Caco-2 (cell line): Measurements from ENCODE around the gene ZNF691. TPM values are rescaled to one million over a fixed set of nuclear protein-coding genes. Genes with fewer than 3 reads are reported as not detected.
A peak's percentile ranks its signal among the peaks of the same experiment; 100 is the strongest.

Experiments used
- BruUV-seq: library from RNA; stranded (reverse); fragments of 400-500 nt; replicated peaks from 2 replicates; lab custom pipeline; 2021; lab: Mats Ljungman, UMichigan
- CTCF ChIA-PET: fragments of 300-600 bp; sonication (Branson Sonifier 250); formaldehyde crosslinking; loops from one replicate; lab custom pipeline; 2022; ENCODE audit warnings: antibody characterized with exemption; lab: Charles Lee
- POLR2A ChIA-PET: fragments of 300-600 bp; sonication (Branson Sonifier 250); formaldehyde crosslinking; loops from one replicate; lab custom pipeline; 2022; ENCODE audit warnings: antibody characterized with exemption; lab: Charles Lee
- DNase-seq, 2 experiments: peaks; one replicate each; pipeline versions ENCODE4 v3.0.0 to v3.0.0-alpha.2; 2020 to 2022
- H3K27me3 ChIP-seq: replicated peaks from 2 replicates; pipeline ENCODE4 v1.6.0; 2011; ENCODE audit warnings: low read length; ENCODE audit not compliant: control insufficient read depth, insufficient read depth
- H3K36me3 ChIP-seq: 2 replicates; pipeline ENCODE4 v1.5.1; 2011; ENCODE audit warnings: low read length; ENCODE audit not compliant: control insufficient read depth, insufficient read depth
- H3K4me1 ChIP-seq: fragments of 250-450 bp; sonication (Bioruptor Pico); 2 replicates; pipeline ENCODE4 v1.5.1; 2020; ENCODE audit warnings: mild to moderate bottlenecking
- H3K4me3 ChIP-seq: 2 replicates; pipeline ENCODE4 v1.5.1; 2011; ENCODE audit warnings: low read depth, mild to moderate bottlenecking, control low read depth, low read length
- H3K9me3 ChIP-seq: fragments of 250-450 bp; sonication (Bioruptor Pico); 2 replicates; pipeline ENCODE4 v1.5.1; 2020; ENCODE audit warnings: mild to moderate bottlenecking, moderate library complexity
- H3K27ac Mint-ChIP-seq: one replicate; pipeline ENCODE4 v1.8.0; 2022; ENCODE audit warnings: mixed read lengths; ENCODE audit not compliant: unreplicated experiment
- H3K27me3 Mint-ChIP-seq: one replicate; pipeline ENCODE4 v1.8.0; 2022; ENCODE audit warnings: mixed read lengths; ENCODE audit not compliant: insufficient read depth, unreplicated experiment
- H3K36me3 Mint-ChIP-seq: one replicate; pipeline ENCODE4 v1.8.0; 2022; ENCODE audit warnings: mild to moderate bottlenecking, mixed read lengths; ENCODE audit not compliant: insufficient read depth, unreplicated experiment
- H3K4me1 Mint-ChIP-seq: one replicate; pipeline ENCODE4 v1.8.0; 2022; ENCODE audit warnings: low read depth, mixed read lengths; ENCODE audit not compliant: unreplicated experiment
- H3K4me3 Mint-ChIP-seq: one replicate; pipeline ENCODE4 v1.8.0; 2022; ENCODE audit warnings: mild to moderate bottlenecking, moderate library complexity, mixed read lengths; ENCODE audit not compliant: unreplicated experiment
- H3K9me3 Mint-ChIP-seq: one replicate; pipeline ENCODE4 v1.8.0; 2022; ENCODE audit warnings: mixed read lengths; ENCODE audit not compliant: unreplicated experiment
- CTCF ChIP-seq, 2 experiments: fragments of 200-600 bp in 1 of 2; IDR thresholded peaks; 1 replicate in 1 of 2; 2 replicates in 1 of 2; pipeline versions ENCODE4 v1.5.1 to v1.8.0; 2011 to 2022; ENCODE audit warnings: antibody characterized with exemption in 1 of 2, control low read depth in 1 of 2, inconsistent platforms in 1 of 2, low read depth in 1 of 2, low read length in 1 of 2, mild to moderate bottlenecking in 1 of 2, moderate library complexity in 1 of 2; ENCODE audit not compliant: insufficient read depth in 1 of 2, severe bottlenecking in 1 of 2, unreplicated experiment in 1 of 2
- intact Hi-C: fragments of 100-400 bp; cut with micrococcal nuclease; formaldehyde crosslinking; loops from one replicate; pipeline ENCODE4 v1.10.0; 2022; ENCODE audit not compliant: unreplicated experiment
- total RNA-seq: library from RNA; stranded (reverse); gene quantifications from 2 replicates; pipeline ENCODE4 v1.2.3, GENCODE V29; 2022

The ZNF691 gene
- total RNA-seq, 1 experiment from 2014 or later: 7.8 TPM

GRCh38 chr1:42847111-42847595 lies 740 bp downstream of the ZNF691 start:
- H3K36me3 ChIP-seq: no peaks in the 10 kb centered on the region
- H3K9me3 Mint-ChIP-seq: no peaks in the 10 kb centered on the region
- H3K36me3 Mint-ChIP-seq: peaks cover 26% of the 10 kb centered on the region
- peaks cover 10% of the 10 kb centered on the region for H3K4me1 Mint-ChIP-seq
- peak overlapping the region; percentile 100 for H3K4me3 Mint-ChIP-seq
- H3K27me3 Mint-ChIP-seq: no peaks in the 10 kb centered on the region
- peak overlapping the region; percentile 94 for H3K27ac Mint-ChIP-seq
- no peaks in the 10 kb centered on the region; the same call in 1 of the 2 replicates for H3K4me1 ChIP-seq
- no peaks in the 10 kb centered on the region for H3K9me3 ChIP-seq
- no peak for DNase-seq
- POLR2A ChIA-PET: interaction anchor here (1.3 to 1.8 kb wide), 3 partner anchors 30 to 164 kb away, joined by 6 to 13 read pairs (median 10); partner anchors contain the start of genes C1orf50, ERMAP, P3H1 and SVBP
- intact Hi-C loops: no loop called here
- peak overlapping the region; percentile 75 for H3K4me3 ChIP-seq
- no TSS peak for BruUV-seq
- H3K27me3 ChIP-seq: no peaks in the 10 kb centered on the region
- no peak for TF ChIP-seq CTCF (IDR thresholded peaks at IDR 0.05; ENCODE audit: insufficient read depth in 1 of 2, low read depth in 1 of 2, low read length in 1 of 2, severe bottlenecking in 1 of 2, unreplicated experiment in 1 of 2)
- CTCF ChIA-PET: interaction anchor here (1.7 kb wide), 1 partner anchor 227 kb away, joined by 19 read pairs; no protein-coding TSS in a partner anchor

- peaks cover 26% of the 10 kb centered on the region for H3K36me3 Mint-ChIP-seq
- H3K9me3 Mint-ChIP-seq: no peaks in the 10 kb centered on the region
- intact Hi-C loops: no loop called here
- no peaks in the 10 kb centered on the region; the same call in 1 of the 2 replicates for H3K4me1 ChIP-seq
- POLR2A ChIA-PET: no interaction called here
- H3K4me3 ChIP-seq: no peak overlapping the region
- no peak for DNase-seq
- BruUV-seq: TSS peak; percentile 28
- H3K27me3 ChIP-seq: no peaks in the 10 kb centered on the region
- no peaks in the 10 kb centered on the region for H3K27me3 Mint-ChIP-seq
- H3K4me3 Mint-ChIP-seq: peak overlapping the region; percentile 100
- CTCF ChIA-PET: no interaction called here
- H3K4me1 Mint-ChIP-seq: peaks cover 10% of the 10 kb centered on the region
- no peaks in the 10 kb centered on the region for H3K36me3 ChIP-seq
- H3K9me3 ChIP-seq: no peaks in the 10 kb centered on the region
- H3K27ac Mint-ChIP-seq: no peak overlapping the region
- no peak for TF ChIP-seq CTCF (IDR thresholded peaks at IDR 0.05; ENCODE audit: insufficient read depth in 1 of 2, low read depth in 1 of 2, low read length in 1 of 2, severe bottlenecking in 1 of 2, unreplicated experiment in 1 of 2)
Measured at GRCh38 chr1:42847721-42848460, 1.5 kb downstream of the ZNF691 start.

- Mint-ChIP-seq H3K4me3 (no peak overlapping the region), H3K27me3 (no peaks in the 10 kb centered on the region), H3K27ac (no peak overlapping the region), H3K36me3 (peaks cover 26% of the 10 kb centered on the region), H3K9me3 (no peaks in the 10 kb centered on the region), H3K4me1 (peaks cover 10% of the 10 kb centered on the region)
- no peak for TF ChIP-seq CTCF (IDR thresholded peaks at IDR 0.05; ENCODE audit: insufficient read depth in 1 of 2, low read depth in 1 of 2, low read length in 1 of 2, severe bottlenecking in 1 of 2, unreplicated experiment in 1 of 2)
- no TSS peak for BruUV-seq
- H3K4me1 ChIP-seq: no peaks in the 10 kb centered on the region; the same call in 1 of the 2 replicates
- H3K9me3 ChIP-seq: no peaks in the 10 kb centered on the region
- no peak for DNase-seq
- ChIA-PET CTCF (no interaction called here), POLR2A (no interaction called here)
- intact Hi-C loops: no loop called here
- H3K36me3 ChIP-seq: no peaks in the 10 kb centered on the region
- no peaks in the 10 kb centered on the region for H3K27me3 ChIP-seq
- no peak overlapping the region for H3K4me3 ChIP-seq
Measured at GRCh38 chr1:42848823-42849537, 2.6 kb downstream of the ZNF691 start.
